ENCODE measurements around the gene OR2C1. TPM values are rescaled to one million over a fixed set of nuclear protein-coding genes. Genes with fewer than 3 reads are reported as not detected.

The OR2C1 gene
- polyA plus RNA-seq, 1 experiment = 0.07 TPM

- POLR2A ChIA-PET = no interaction called here
- Histone ChIP-seq H3K27ac (ENCODE audit: low read depth, low read length) (no peak overlapping the region), H3K9me3 (ENCODE audit: control insufficient read depth, insufficient read depth, low read length) (peaks cover 2% of the 10 kb centered on the region), H3K4me3 (ENCODE audit: low read depth, low read length) (no peak overlapping the region), H3K27me3 (ENCODE audit: control insufficient read depth, insufficient read depth, low read length) (no peaks in the 10 kb centered on the region)
- CTCF ChIA-PET = no interaction called here
- no peak for DNase-seq (ENCODE audit: low read depth, low spot score)
- TF ChIP-seq CTCF (IDR thresholded peaks at IDR 0.05; ENCODE audit: low read depth, low read length) = no peak
Measured at GRCh38 chr16:3348547-3349167, 7.0 kb upstream of the OR2C1 start.

DNA sequence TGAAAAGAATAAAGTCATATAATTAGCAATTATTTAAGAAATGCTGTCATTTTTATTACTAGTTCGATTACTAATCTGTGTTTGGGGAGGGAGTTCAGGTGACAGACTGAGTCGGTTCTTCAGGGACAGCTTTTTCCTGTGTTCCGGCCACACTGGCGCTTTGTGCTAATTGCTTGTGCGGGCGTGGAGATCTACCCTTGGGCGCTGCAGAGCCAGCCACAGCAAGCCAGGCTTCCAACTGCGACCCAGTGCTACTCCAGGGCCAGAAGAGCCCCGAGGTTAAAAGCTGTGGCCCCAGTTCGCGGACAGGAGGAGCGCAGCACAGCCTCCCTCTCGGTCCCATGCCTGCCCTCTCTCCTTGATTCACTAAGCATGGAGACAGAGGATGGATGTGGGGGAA is 6.5 kb upstream of the OR2C1 start:
- no peak for TF ChIP-seq CTCF (IDR thresholded peaks at IDR 0.05; ENCODE audit: low read depth, low read length)
- CTCF ChIA-PET = no interaction called here
- H3K9me3 ChIP-seq (ENCODE audit: control insufficient read depth, insufficient read depth, low read length) = peaks cover 2% of the 10 kb centered on the region; the same call in 1 of the 2 replicates
- no peak overlapping the region for H3K4me3 ChIP-seq (ENCODE audit: low read depth, low read length)
- POLR2A ChIA-PET = no interaction called here
- no peaks in the 10 kb centered on the region for H3K27me3 ChIP-seq (ENCODE audit: control insufficient read depth, insufficient read depth, low read length)
- no peak overlapping the region for H3K27ac ChIP-seq (ENCODE audit: low read depth, low read length)
- no peak for DNase-seq (ENCODE audit: low read depth, low spot score)

DNA sequence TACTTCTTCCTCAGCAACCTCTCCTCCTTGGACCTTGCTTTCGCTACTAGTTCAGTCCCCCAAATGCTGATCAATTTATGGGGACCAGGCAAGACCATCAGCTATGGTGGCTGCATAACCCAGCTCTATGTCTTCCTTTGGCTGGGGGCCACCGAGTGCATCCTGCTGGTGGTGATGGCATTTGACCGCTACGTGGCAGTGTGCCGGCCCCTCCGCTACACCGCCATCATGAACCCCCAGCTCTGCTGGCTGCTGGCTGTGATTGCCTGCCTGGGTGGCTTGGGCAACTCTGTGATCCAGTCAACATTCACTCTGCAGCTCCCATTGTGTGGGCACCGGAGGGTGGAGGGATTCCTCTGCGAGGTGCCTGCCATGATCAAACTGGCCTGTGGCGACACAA is 429 bp downstream of the OR2C1 start:
- ChIA-PET POLR2A (interaction anchor here (0.8 to 1.2 kb wide), 2 partner anchors 9 to 45 kb away, joined by 4 read pairs; partner anchors contain the start of gene ZSCAN32), CTCF (no interaction called here)
- Histone ChIP-seq H3K4me3 (ENCODE audit: low read depth, low read length) (no peak overlapping the region), H3K27me3 (ENCODE audit: control insufficient read depth, insufficient read depth, low read length) (peaks cover 3% of the 10 kb centered on the region), H3K9me3 (ENCODE audit: control insufficient read depth, insufficient read depth, low read length) (peaks cover 4% of the 10 kb centered on the region; the same call in 1 of the 2 replicates), H3K27ac (ENCODE audit: low read depth, low read length) (no peak overlapping the region)
- TF ChIP-seq CTCF (IDR thresholded peaks at IDR 0.05; ENCODE audit: low read depth, low read length) = no peak
- DNase-seq (ENCODE audit: low read depth, low spot score) = no peak

DNA sequence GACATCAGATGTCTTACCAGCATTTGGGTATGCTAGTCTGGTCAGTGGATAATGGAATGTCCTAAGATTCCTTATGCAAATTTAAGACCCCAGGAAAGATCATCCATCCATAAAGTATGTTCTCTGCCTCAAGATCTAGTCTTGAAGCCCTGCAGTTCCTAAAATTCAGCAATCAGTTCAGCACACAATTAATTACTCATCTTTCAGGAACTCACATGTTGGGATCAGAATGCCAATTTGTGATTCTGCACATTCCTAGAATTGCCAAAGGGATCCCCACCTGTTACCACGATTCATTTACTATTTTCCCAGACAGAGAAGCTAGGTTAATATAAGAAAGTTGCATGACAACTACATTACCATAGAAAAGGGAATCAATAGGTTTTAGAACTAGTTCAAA is 3.2 kb downstream of the OR2C1 start:
- ChIA-PET CTCF (no interaction called here), POLR2A (no interaction called here)
- DNase-seq (ENCODE audit: low read depth, low spot score) = no peak
- peaks cover 3% of the 10 kb centered on the region for H3K27me3 ChIP-seq (ENCODE audit: control insufficient read depth, insufficient read depth, low read length)
- no peak overlapping the region for H3K27ac ChIP-seq (ENCODE audit: low read depth, low read length)
- peaks cover 6% of the 10 kb centered on the region for H3K9me3 ChIP-seq (ENCODE audit: control insufficient read depth, insufficient read depth, low read length)
- H3K4me3 ChIP-seq (ENCODE audit: low read depth, low read length) = no peak overlapping the region
- no peak for TF ChIP-seq CTCF (IDR thresholded peaks at IDR 0.05; ENCODE audit: low read depth, low read length)

GRCh38 chr16:3362931-3363330 is 7.2 kb downstream of the OR2C1 start:
- POLR2A ChIA-PET = no interaction called here
- Histone ChIP-seq H3K4me3 (ENCODE audit: low read depth, low read length) (no peak overlapping the region), H3K9me3 (ENCODE audit: control insufficient read depth, insufficient read depth, low read length) (peaks cover 31% of the 10 kb centered on the region), H3K27ac (ENCODE audit: low read depth, low read length) (no peak overlapping the region), H3K27me3 (ENCODE audit: control insufficient read depth, insufficient read depth, low read length) (no peaks in the 10 kb centered on the region)
- DNase-seq (ENCODE audit: low read depth, low spot score) = no peak
- CTCF ChIA-PET = no interaction called here
- TF ChIP-seq CTCF (IDR thresholded peaks at IDR 0.05; ENCODE audit: low read depth, low read length) = no peak

All from AG04450 (cell line).